WTC11 (cell line): ENCODE data around the gene FES. TPM values are rescaled to one million over a fixed set of nuclear protein-coding genes. Genes with fewer than 3 reads are reported as not detected.

Experiments
- ATAC-seq: fragments of 200-7000 bp; cut with Tn5 transposase; 2 replicates; pipeline ENCODE4 v1.10.0; 2021; ENCODE audit warnings: mild to moderate bottlenecking, moderate library complexity
- CTCF ChIA-PET: fragments of 300-600 bp; sonication (Branson Sonifier 250); formaldehyde crosslinking; loops from one replicate; lab custom pipeline; 2021; ENCODE audit warnings: antibody characterized with exemption; lab: Charles Lee
- POLR2A ChIA-PET: fragments of 350-600 bp; sonication (Branson Sonifier 250); formaldehyde crosslinking; loops from one replicate; lab custom pipeline; 2021; ENCODE audit warnings: antibody characterized with exemption; lab: Charles Lee
- DNase-seq: peaks from one replicate; pipeline ENCODE4 v3.0.0; 2021; ENCODE audit warnings: low spot score
- H3K27ac Mint-ChIP-seq: 2 replicates; pipeline ENCODE4 v1.8.0; 2021; ENCODE audit warnings: mixed read lengths
- H3K27me3 Mint-ChIP-seq: 2 replicates; pipeline ENCODE4 v1.8.0; 2021; ENCODE audit warnings: low read depth, mild to moderate bottlenecking, moderate library complexity, mixed read lengths
- H3K36me3 Mint-ChIP-seq: 2 replicates; pipeline ENCODE4 v1.8.0; 2021; ENCODE audit warnings: mixed read lengths
- H3K4me1 Mint-ChIP-seq: 2 replicates; pipeline ENCODE4 v1.8.0; 2022; ENCODE audit warnings: mixed read lengths
- H3K4me3 Mint-ChIP-seq: 2 replicates; pipeline ENCODE4 v1.8.0; 2021; ENCODE audit warnings: mild to moderate bottlenecking, moderate library complexity, mixed read lengths
- H3K9me3 Mint-ChIP-seq: 2 replicates; pipeline ENCODE4 v1.8.0; 2021; ENCODE audit warnings: mixed read lengths
- ATF1 ChIP-seq: sonication (generic); formaldehyde crosslinking; IDR thresholded peaks from 2 replicates; pipeline ENCODE4 v1.8.1; 2023; ENCODE audit warnings: mild to moderate bottlenecking, moderate library complexity, missing genetic modification reagents
- CBFB ChIP-seq: sonication (generic); formaldehyde crosslinking; IDR thresholded peaks from 2 replicates; pipeline ENCODE4 v1.8.1; 2022; ENCODE audit warnings: mild to moderate bottlenecking, low read depth, missing genetic modification reagents
- CREB1 ChIP-seq: sonication (generic); formaldehyde crosslinking; IDR thresholded peaks from 2 replicates; pipeline ENCODE4 v1.8.0; 2023; ENCODE audit warnings: mild to moderate bottlenecking, missing genetic modification reagents
- CREM ChIP-seq: sonication (generic); formaldehyde crosslinking; IDR thresholded peaks from 2 replicates; pipeline ENCODE4 v1.8.1; 2022; ENCODE audit warnings: mild to moderate bottlenecking, missing genetic modification reagents, moderate library complexity
- E2F5 ChIP-seq: sonication (generic); formaldehyde crosslinking; IDR thresholded peaks from 2 replicates; pipeline ENCODE4 v1.8.1; 2022; ENCODE audit warnings: mild to moderate bottlenecking, moderate library complexity, missing genetic modification reagents
- ELF4 ChIP-seq: sonication (generic); formaldehyde crosslinking; IDR thresholded peaks from 2 replicates; pipeline ENCODE4 v1.8.1; 2022; ENCODE audit warnings: low read depth, mild to moderate bottlenecking, moderate library complexity, missing genetic modification reagents
- ESRRA ChIP-seq: sonication (generic); formaldehyde crosslinking; IDR thresholded peaks from 2 replicates; pipeline ENCODE4 v1.8.1; 2022; ENCODE audit warnings: mild to moderate bottlenecking, missing genetic modification reagents, borderline replicate concordance
- FOXP1 ChIP-seq: sonication (generic); formaldehyde crosslinking; IDR thresholded peaks from 2 replicates; pipeline ENCODE4 v1.8.0; 2022; ENCODE audit warnings: missing genetic modification reagents, mild to moderate bottlenecking, moderate library complexity, borderline replicate concordance
- GRHL2 ChIP-seq: fragments of 250-450 bp; sonication (Bioruptor Pico); IDR thresholded peaks from 2 replicates; pipeline ENCODE4 v1.8.0; 2022; ENCODE audit warnings: mild to moderate bottlenecking, moderate library complexity; ENCODE audit not compliant: insufficient replicate concordance, severe bottlenecking
- GTF2I ChIP-seq: fragments of 250-450 bp; sonication (Bioruptor Pico); conservative IDR thresholded peaks from 2 replicates; pipeline ENCODE4 v1.4.0; 2021; ENCODE audit warnings: mild to moderate bottlenecking
- JAZF1 ChIP-seq: fragments of 250-450 bp; sonication (Bioruptor Pico); IDR thresholded peaks from 2 replicates; pipeline ENCODE4 v1.9.0; 2021; ENCODE audit warnings: moderate library complexity, mild to moderate bottlenecking, inconsistent platforms
- JUN ChIP-seq: sonication (generic); formaldehyde crosslinking; IDR thresholded peaks from 2 replicates; pipeline ENCODE4 v1.8.0; 2023; ENCODE audit warnings: mild to moderate bottlenecking, missing genetic modification reagents
- MAX ChIP-seq: sonication (generic); formaldehyde crosslinking; IDR thresholded peaks from 2 replicates; pipeline ENCODE4 v1.8.0; 2022; ENCODE audit warnings: mild to moderate bottlenecking, missing genetic modification reagents
- MLX ChIP-seq: sonication (generic); formaldehyde crosslinking; IDR thresholded peaks from 2 replicates; pipeline ENCODE4 v1.8.1; 2023; ENCODE audit warnings: mild to moderate bottlenecking, missing genetic modification reagents, moderate library complexity
- MYBL2 ChIP-seq: sonication (generic); formaldehyde crosslinking; IDR thresholded peaks from 2 replicates; pipeline ENCODE4 v1.8.1; 2023; ENCODE audit warnings: mild to moderate bottlenecking, moderate library complexity, missing genetic modification reagents
- NFATC4 ChIP-seq: fragments of 250-450 bp; sonication (Bioruptor Pico); IDR thresholded peaks from 2 replicates; pipeline ENCODE4 v1.9.0; 2021; ENCODE audit warnings: mild to moderate bottlenecking
- NR1H2 ChIP-seq: sonication (generic); formaldehyde crosslinking; IDR thresholded peaks from 2 replicates; pipeline ENCODE4 v1.9.0; 2021; ENCODE audit warnings: mild to moderate bottlenecking, moderate library complexity, missing genetic modification reagents
- OVOL2 ChIP-seq: fragments of 250-450 bp; sonication (Bioruptor Pico); IDR thresholded peaks from 2 replicates; pipeline ENCODE4 v1.9.0; 2021; ENCODE audit warnings: mild to moderate bottlenecking, borderline replicate concordance
- PREB ChIP-seq: sonication (generic); formaldehyde crosslinking; IDR thresholded peaks from 2 replicates; pipeline ENCODE4 v1.8.1; 2022; ENCODE audit warnings: mild to moderate bottlenecking, missing genetic modification reagents, moderate library complexity, borderline replicate concordance
- SMAD4 ChIP-seq: sonication (generic); formaldehyde crosslinking; IDR thresholded peaks from 2 replicates; pipeline ENCODE4 v1.8.0; 2022; ENCODE audit warnings: mild to moderate bottlenecking, missing genetic modification reagents
- ZBTB21 ChIP-seq: sonication (generic); formaldehyde crosslinking; IDR thresholded peaks from 2 replicates; pipeline ENCODE4 v1.8.1; 2023; ENCODE audit warnings: mild to moderate bottlenecking, missing genetic modification reagents, borderline replicate concordance
- ZNF232 ChIP-seq: sonication (generic); formaldehyde crosslinking; IDR thresholded peaks from 2 replicates; pipeline ENCODE4 v1.8.0; 2022; ENCODE audit warnings: mild to moderate bottlenecking, missing genetic modification reagents
- ZNF263 ChIP-seq: sonication (generic); formaldehyde crosslinking; IDR thresholded peaks from 2 replicates; pipeline ENCODE4 v1.8.1; 2022; ENCODE audit warnings: low read depth, mild to moderate bottlenecking, moderate library complexity, missing genetic modification reagents
- ZNF425 ChIP-seq: fragments of 250-450 bp; sonication (Bioruptor Pico); conservative IDR thresholded peaks from 2 replicates; pipeline ENCODE4 v1.9.0; 2021; ENCODE audit warnings: mild to moderate bottlenecking
- ZNF671 ChIP-seq: fragments of 250-450 bp; sonication (Bioruptor Pico); IDR thresholded peaks from 2 replicates; pipeline ENCODE4 v1.8.0; 2021; ENCODE audit warnings: mild to moderate bottlenecking
- total RNA-seq: library from RNA; stranded (reverse); gene quantifications from 3 replicates; pipeline ENCODE4 v1.2.3, GENCODE V29; 2021

FES gene
- total RNA-seq, 1 experiment from 2014 or later: 10.0 TPM

- Mint-ChIP-seq H3K27me3 (no peaks in the 10 kb centered on the region), H3K9me3 (no peaks in the 10 kb centered on the region), H3K4me1 (peaks cover 14% of the 10 kb centered on the region), H3K36me3 (no peaks in the 10 kb centered on the region), H3K27ac (no peak overlapping the region), H3K4me3 (no peak overlapping the region)
- TF ChIP-seq E2F5 (CRISPR knock-in tag) (no peak), ZNF425 (CRISPR knock-in tag) (no peak)
- POLR2A ChIA-PET: interaction anchor here (0.6 to 1.0 kb wide), 2 partner anchors 10 to 50 kb away, joined by 3 to 4 read pairs; no protein-coding TSS in a partner anchor
- ATAC-seq: no peak
- CTCF ChIA-PET: interaction anchor here (1.2 to 3.6 kb wide), 6 partner anchors 12 to 588 kb away, joined by 3 to 21 read pairs (median 4); partner anchors contain the start of genes HDDC3 and MAN2A2
- DNase-seq: no peak
Observed at GRCh38 chr15:90889313-90889730, 5.0 kb downstream of the FES start.

GRCh38 chr15:90889736-90890456 lies 5.6 kb downstream of the FES start:
- DNase-seq (no peak), ATAC-seq (no peak)
- no peak overlapping the region for H3K4me3 Mint-ChIP-seq
- no peaks in the 10 kb centered on the region for H3K36me3 Mint-ChIP-seq
- no peak overlapping the region for H3K27ac Mint-ChIP-seq
- peaks cover 13% of the 10 kb centered on the region for H3K4me1 Mint-ChIP-seq
- TF ChIP-seq GRHL2 (CRISPR knock-in tag): no peak
- no peak for TF ChIP-seq ESRRA (CRISPR knock-in tag)
- no peak for TF ChIP-seq ZNF232
- no peak for TF ChIP-seq NR1H2
- no peak for TF ChIP-seq JUN
- TF ChIP-seq NFATC4: no peak
- no peak for TF ChIP-seq FOXP1
- TF ChIP-seq ZNF425 (CRISPR knock-in tag): no peak
- no peak for TF ChIP-seq SMAD4 (CRISPR knock-in tag)
- TF ChIP-seq ELF4: no peak
- no peak for TF ChIP-seq PREB (CRISPR knock-in tag)
- TF ChIP-seq ZNF263 (CRISPR knock-in tag): no peak
- TF ChIP-seq ATF1: no peak
- TF ChIP-seq CREB1 (CRISPR knock-in tag): no peak
- H3K27me3 Mint-ChIP-seq: no peaks in the 10 kb centered on the region
- ChIA-PET CTCF (interaction anchor here (0.6 to 3.6 kb wide), 6 partner anchors 13 to 589 kb away, joined by 3 to 21 read pairs (median 4); partner anchors contain the start of genes HDDC3 and MAN2A2), POLR2A (interaction anchor here (0.6 to 1.0 kb wide), 2 partner anchors 9 to 51 kb away, joined by 3 to 4 read pairs; no protein-coding TSS in a partner anchor)
- H3K9me3 Mint-ChIP-seq: no peaks in the 10 kb centered on the region

GRCh38 chr15:90890839-90891238 lies 6.5 kb downstream of the FES start:
- ChIA-PET CTCF (interaction anchor here (1.8 to 3.6 kb wide), 3 partner anchors 12 to 243 kb away, joined by 5 to 21 read pairs (median 11); partner anchors contain the start of genes HDDC3 and MAN2A2), POLR2A (no interaction called here)
- DNase-seq (no peak), ATAC-seq (no peak)
- no peak overlapping the region for H3K4me3 Mint-ChIP-seq
- H3K36me3 Mint-ChIP-seq: no peaks in the 10 kb centered on the region
- peaks cover 3% of the 10 kb centered on the region for H3K4me1 Mint-ChIP-seq
- no peaks in the 10 kb centered on the region for H3K27me3 Mint-ChIP-seq
- no peak overlapping the region for H3K27ac Mint-ChIP-seq
- no peaks in the 10 kb centered on the region for H3K9me3 Mint-ChIP-seq
- TF ChIP-seq ESRRA (CRISPR knock-in tag) (no peak), ZBTB21 (CRISPR knock-in tag) (no peak), OVOL2 (no peak), GRHL2 (CRISPR knock-in tag) (no peak), ELF4 (no peak), CBFB (CRISPR knock-in tag) (no peak), CREM (CRISPR knock-in tag) (no peak), GTF2I (CRISPR knock-in tag) (no peak), ZNF671 (CRISPR knock-in tag) (no peak), JAZF1 (CRISPR knock-in tag) (no peak), MLX (CRISPR knock-in tag) (no peak), MYBL2 (CRISPR knock-in tag) (no peak), MAX (CRISPR knock-in tag) (no peak)
